ENCODE data around the gene GALNT14. TPM values are rescaled to one million over a fixed set of nuclear protein-coding genes. Genes with fewer than 3 reads are reported as not detected.

Gene GALNT14
- total and polyA plus RNA-seq, 2 donors (not counting 1 experiment from before 2014, with no cell fraction given) = 0.15 to 0.83 TPM

- TF ChIP-seq EZH2 (IDR thresholded peaks at IDR 0.05; ENCODE audit: low read length, missing control alignments) = no peak
- TF ChIP-seq CTCF (conservative IDR thresholded peaks at IDR 0.05 in 1 of 2, IDR thresholded peaks at IDR 0.05 in 1 of 2; ENCODE audit: low read depth in 1 of 2, low read length in 2 of 2) = no peak
- DNase-seq (ENCODE audit: low read depth in 2 of 2) = no peak
- Histone ChIP-seq H3K36me3 (ENCODE audit: control insufficient read depth, insufficient read depth, low read length) (no peaks in the 10 kb centered on the region), H3K79me2 (ENCODE audit: control insufficient read depth, insufficient read depth, low read length) (no peaks in the 10 kb centered on the region), H3K27ac (ENCODE audit: insufficient read depth, low read length) (no peak overlapping the region), H2AFZ (ENCODE audit: low read length) (no peak overlapping the region), H4K20me1 (ENCODE audit: control insufficient read depth, extremely low read depth, insufficient read depth, low read length) (no peaks in the 10 kb centered on the region), H3K9me3 (ENCODE audit: control insufficient read depth, insufficient read depth, low read depth, low read length) (no peaks in the 10 kb centered on the region), H3K9ac (ENCODE audit: insufficient read depth, low read length) (no peak overlapping the region), H3K4me1 (ENCODE audit: control insufficient read depth, extremely low read depth, insufficient read depth, low read length) (no peaks in the 10 kb centered on the region), H3K4me2 (ENCODE audit: extremely low read depth, insufficient read depth, low read length) (no peak overlapping the region), H3K27me3 (ENCODE audit: control insufficient read depth, insufficient read depth, low read length) (no peaks in the 10 kb centered on the region), H3K4me3 (replicated peaks in 1 of 4; ENCODE audit: control extremely low read depth in 1 of 4, insufficient read depth in 1 of 4, low read depth in 3 of 4, low read length in 4 of 4) (no peak overlapping the region)
Measured at GRCh38 chr2:31020713-31021112, 117.5 kb downstream of the GALNT14 start.

- no peaks in the 10 kb centered on the region for H3K27me3 ChIP-seq (ENCODE audit: control insufficient read depth, insufficient read depth, low read length)
- H2AFZ ChIP-seq (ENCODE audit: low read length) = no peak overlapping the region
- no peak overlapping the region for H3K4me2 ChIP-seq (ENCODE audit: extremely low read depth, insufficient read depth, low read length)
Measured at GRCh38 chr2:31018280-31018679, 120.0 kb downstream of the GALNT14 start.

GRCh38 chr2:31016648-31017047 is 121.6 kb downstream of the GALNT14 start:
- no peak overlapping the region for H2AFZ ChIP-seq (ENCODE audit: low read length)
- no peaks in the 10 kb centered on the region for H3K4me1 ChIP-seq (ENCODE audit: control insufficient read depth, extremely low read depth, insufficient read depth, low read length)
- H3K4me2 ChIP-seq (ENCODE audit: extremely low read depth, insufficient read depth, low read length) = no peak overlapping the region
- no peaks in the 10 kb centered on the region for H4K20me1 ChIP-seq (ENCODE audit: control insufficient read depth, extremely low read depth, insufficient read depth, low read length)
- no peaks in the 10 kb centered on the region for H3K27me3 ChIP-seq (ENCODE audit: control insufficient read depth, insufficient read depth, low read length)
- no peak overlapping the region for H3K4me3 ChIP-seq (replicated peaks in 1 of 4; ENCODE audit: control extremely low read depth in 1 of 4, insufficient read depth in 1 of 4, low read depth in 3 of 4, low read length in 4 of 4)
- no peak overlapping the region for H3K27ac ChIP-seq (ENCODE audit: insufficient read depth, low read length)
- DNase-seq (ENCODE audit: low read depth in 2 of 2) = no peak
- TF ChIP-seq EZH2 (IDR thresholded peaks at IDR 0.05; ENCODE audit: low read length, missing control alignments) (no peak), CTCF (conservative IDR thresholded peaks at IDR 0.05 in 1 of 2, IDR thresholded peaks at IDR 0.05 in 1 of 2; ENCODE audit: low read depth in 1 of 2, low read length in 2 of 2) (no peak)
- H3K36me3 ChIP-seq (ENCODE audit: control insufficient read depth, insufficient read depth, low read length) = no peaks in the 10 kb centered on the region
- H3K79me2 ChIP-seq (ENCODE audit: control insufficient read depth, insufficient read depth, low read length) = no peaks in the 10 kb centered on the region
- no peaks in the 10 kb centered on the region for H3K9me3 ChIP-seq (ENCODE audit: control insufficient read depth, insufficient read depth, low read depth, low read length)
- H3K9ac ChIP-seq (ENCODE audit: insufficient read depth, low read length) = no peak overlapping the region

More at GRCh38 chr2:31018280-31018679, 120.0 kb downstream of the GALNT14 start:
- no peaks in the 10 kb centered on the region for H3K9me3 ChIP-seq (ENCODE audit: control insufficient read depth, insufficient read depth, low read depth, low read length)
- H3K4me1 ChIP-seq (ENCODE audit: control insufficient read depth, extremely low read depth, insufficient read depth, low read length) = no peaks in the 10 kb centered on the region
- no peak overlapping the region for H3K27ac ChIP-seq (ENCODE audit: insufficient read depth, low read length)
- no peak overlapping the region for H3K9ac ChIP-seq (ENCODE audit: insufficient read depth, low read length)
- TF ChIP-seq CTCF (conservative IDR thresholded peaks at IDR 0.05 in 1 of 2, IDR thresholded peaks at IDR 0.05 in 1 of 2; ENCODE audit: low read depth in 1 of 2, low read length in 2 of 2) = no peak
- TF ChIP-seq EZH2 (IDR thresholded peaks at IDR 0.05; ENCODE audit: low read length, missing control alignments) = no peak
- no peaks in the 10 kb centered on the region for H3K36me3 ChIP-seq (ENCODE audit: control insufficient read depth, insufficient read depth, low read length)
- no peaks in the 10 kb centered on the region for H3K79me2 ChIP-seq (ENCODE audit: control insufficient read depth, insufficient read depth, low read length)
- DNase-seq (ENCODE audit: low read depth in 2 of 2) = no peak
- no peak overlapping the region for H3K4me3 ChIP-seq (replicated peaks in 1 of 4; ENCODE audit: control extremely low read depth in 1 of 4, insufficient read depth in 1 of 4, low read depth in 3 of 4, low read length in 4 of 4)
- H4K20me1 ChIP-seq (ENCODE audit: control insufficient read depth, extremely low read depth, insufficient read depth, low read length) = no peaks in the 10 kb centered on the region

All from fibroblast of lung (primary cell).